SK-N-SH treated with all-trans-retinoic acid at 6 μM for 48 hours (cell line): ENCODE results near the gene KRABD2.

ENCODE experiments used
- ATAC-seq: fragments of 200-7000 bp; cut with Tn5 transposase; 3 replicates; pipeline ENCODE4 v1.9.1; 2020; ENCODE audit warnings: mild to moderate bottlenecking, moderate library complexity
- ARNTL ChIP-seq: fragments of 450-650 bp; formaldehyde crosslinking; IDR thresholded peaks from 2 replicates; pipeline ENCODE4 v1.5.0; 2020; ENCODE audit warnings: low read depth, mild to moderate bottlenecking, moderate library complexity, borderline replicate concordance
- CREB5 ChIP-seq: fragments of 250-450 bp; sonication (Bioruptor Pico); IDR thresholded peaks from 2 replicates; pipeline ENCODE4 v1.5.1; 2020; ENCODE audit warnings: low read depth, mild to moderate bottlenecking, moderate library complexity
- CSDC2 ChIP-seq: fragments of 250-450 bp; sonication (Bioruptor Pico); IDR thresholded peaks from 2 replicates; pipeline ENCODE4 v1.5.0; 2020; ENCODE audit warnings: mild to moderate bottlenecking, moderate library complexity
- CSRNP3 ChIP-seq: fragments of 250-450 bp; sonication (Bioruptor Pico); IDR thresholded peaks from 2 replicates; pipeline ENCODE4 v1.5.1; 2021; ENCODE audit warnings: mild to moderate bottlenecking, moderate library complexity
- ESRRG ChIP-seq: fragments of 250-450 bp; sonication (Bioruptor Pico); IDR thresholded peaks from 2 replicates; pipeline ENCODE4 v1.6.1; 2021; ENCODE audit warnings: mild to moderate bottlenecking
- GLIS3 ChIP-seq: fragments of 250-450 bp; sonication (Bioruptor Pico); IDR thresholded peaks from 2 replicates; pipeline ENCODE4 v1.5.0; 2020; ENCODE audit warnings: mild to moderate bottlenecking, moderate library complexity
- ISL1 ChIP-seq: fragments of 250-450 bp; sonication (Bioruptor Pico); IDR thresholded peaks from 2 replicates; pipeline ENCODE4 v2.1.2; 2022; ENCODE audit warnings: mild to moderate bottlenecking, moderate library complexity
- OSR1 ChIP-seq: fragments of 250-450 bp; sonication (Bioruptor Pico); IDR thresholded peaks from 2 replicates; pipeline ENCODE4 v1.8.0; 2022; ENCODE audit warnings: moderate library complexity, mild to moderate bottlenecking, inconsistent platforms
- POU6F1 ChIP-seq: fragments of 250-450 bp; sonication (Bioruptor Pico); IDR thresholded peaks from 2 replicates; pipeline ENCODE4 v1.8.0; 2021; ENCODE audit warnings: low read depth, mild to moderate bottlenecking, moderate library complexity, borderline replicate concordance
- PPARA ChIP-seq: fragments of 250-450 bp; sonication (Bioruptor Pico); IDR thresholded peaks from 2 replicates; pipeline ENCODE4 v1.5.0; 2020; ENCODE audit warnings: mild to moderate bottlenecking, borderline replicate concordance
- RARB ChIP-seq: fragments of 250-450 bp; sonication (Bioruptor Pico); IDR thresholded peaks from 2 replicates; pipeline ENCODE4 v1.8.0; 2021; ENCODE audit warnings: mild to moderate bottlenecking, moderate library complexity
- SNAI2 ChIP-seq: fragments of 250-450 bp; sonication (Bioruptor Pico); IDR thresholded peaks from 2 replicates; pipeline ENCODE4 v1.5.0; 2020; ENCODE audit warnings: mild to moderate bottlenecking, moderate library complexity
- TOX ChIP-seq: fragments of 250-450 bp; sonication (Bioruptor Pico); IDR thresholded peaks from 2 replicates; pipeline ENCODE4 v1.8.0; 2021; ENCODE audit warnings: mild to moderate bottlenecking, moderate library complexity, borderline replicate concordance
- TSHZ2 ChIP-seq: fragments of 250-450 bp; sonication (Bioruptor Pico); IDR thresholded peaks from 2 replicates; pipeline ENCODE4 v1.5.0; 2020; ENCODE audit warnings: mild to moderate bottlenecking, moderate library complexity
- ZC3H10 ChIP-seq: fragments of 250-450 bp; sonication (Bioruptor Pico); IDR thresholded peaks from 2 replicates; pipeline ENCODE4 v1.5.1; 2021; ENCODE audit warnings: mild to moderate bottlenecking, moderate library complexity
- ZFP3 ChIP-seq: fragments of 250-450 bp; sonication (Bioruptor Pico); IDR thresholded peaks from 2 replicates; pipeline ENCODE4 v1.5.0; 2020; ENCODE audit warnings: mild to moderate bottlenecking, moderate library complexity
- ZFP30 ChIP-seq: fragments of 450-650 bp; formaldehyde crosslinking; IDR thresholded peaks from 2 replicates; pipeline ENCODE4 v1.5.0; 2022; ENCODE audit warnings: mild to moderate bottlenecking, moderate library complexity
- ZNF565 ChIP-seq: fragments of 450-650 bp; formaldehyde crosslinking; conservative IDR thresholded peaks from 2 replicates; pipeline ENCODE4 v1.5.0; 2020; ENCODE audit warnings: low read depth, mild to moderate bottlenecking, moderate library complexity
- ZNF8 ChIP-seq: fragments of 450-650 bp; formaldehyde crosslinking; IDR thresholded peaks from 2 replicates; pipeline ENCODE4 v1.5.0; 2020; ENCODE audit warnings: mild to moderate bottlenecking, moderate library complexity
- TF ChIP-seq, protein P1 (sequence below): fragments of 250-450 bp; sonication (Bioruptor Pico); IDR thresholded peaks from 2 replicates; pipeline ENCODE4 v1.8.0; 2020; ENCODE audit warnings: mild to moderate bottlenecking, moderate library complexity, borderline replicate concordance

The KRABD2 gene

GRCh38 chr17:8366231-8366630 lies 10.3 kb downstream of the KRABD2 start (continued):
- TF ChIP-seq CSDC2 (CRISPR knock-in tag), result no peak

DNA sequence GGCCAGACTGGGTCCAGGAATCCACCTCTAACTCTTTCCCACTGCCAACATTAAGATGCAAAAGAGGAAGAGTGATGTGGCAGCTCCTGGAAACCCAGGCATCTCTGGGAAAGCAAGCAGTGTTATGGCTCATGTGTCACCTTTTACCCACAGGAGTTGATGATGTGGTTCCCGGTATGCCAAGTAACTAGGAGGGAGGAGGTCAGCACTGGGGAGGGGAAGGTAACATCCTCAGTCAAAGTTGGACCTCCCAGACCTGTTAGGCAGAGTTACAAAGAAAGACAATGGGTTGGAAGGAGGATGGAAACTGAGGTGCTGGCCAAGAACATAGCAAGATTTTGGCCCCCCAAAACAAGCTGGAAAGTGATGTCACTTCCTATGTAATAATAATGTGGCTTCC lies 11.4 kb downstream of the KRABD2 start:
- peak; percentile 6; the same call in 1 of the 3 replicates for ATAC-seq
- peak; percentile 44; the same call in 1 of the 2 replicates for TF ChIP-seq CSDC2 (CRISPR knock-in tag)
- TF ChIP-seq SNAI2, result no peak

GRCh38 chr17:8362651-8363332 lies 13.7 kb downstream of the KRABD2 start:
- TF ChIP-seq ISL1 (CRISPR knock-in tag) (no peak), ZFP30 (CRISPR knock-in tag) (no peak), PPARA (CRISPR knock-in tag) (no peak)
- no peak for ATAC-seq

DNA sequence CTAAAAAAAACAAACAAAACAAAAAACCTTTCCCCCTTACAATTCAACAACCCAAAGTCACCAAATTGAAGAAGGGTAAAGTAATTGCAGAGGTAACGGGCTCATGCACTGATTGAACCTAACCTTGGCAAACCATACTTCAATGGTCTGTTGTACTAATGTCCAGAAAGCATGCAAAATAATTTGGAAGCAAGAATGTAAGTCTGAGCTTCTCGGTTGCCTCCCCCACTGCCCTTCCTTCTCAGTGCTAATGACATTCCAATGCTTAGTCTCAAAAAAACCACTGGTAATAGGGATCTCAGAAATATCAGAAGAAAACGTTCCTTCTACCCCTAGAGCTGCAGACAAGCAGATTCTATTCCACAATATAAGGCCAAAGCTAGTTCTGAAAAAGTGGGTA lies 15.8 kb downstream of the KRABD2 start:
- no peak for TF ChIP-seq GLIS3 (CRISPR knock-in tag)
- TF ChIP-seq, protein P1, sequence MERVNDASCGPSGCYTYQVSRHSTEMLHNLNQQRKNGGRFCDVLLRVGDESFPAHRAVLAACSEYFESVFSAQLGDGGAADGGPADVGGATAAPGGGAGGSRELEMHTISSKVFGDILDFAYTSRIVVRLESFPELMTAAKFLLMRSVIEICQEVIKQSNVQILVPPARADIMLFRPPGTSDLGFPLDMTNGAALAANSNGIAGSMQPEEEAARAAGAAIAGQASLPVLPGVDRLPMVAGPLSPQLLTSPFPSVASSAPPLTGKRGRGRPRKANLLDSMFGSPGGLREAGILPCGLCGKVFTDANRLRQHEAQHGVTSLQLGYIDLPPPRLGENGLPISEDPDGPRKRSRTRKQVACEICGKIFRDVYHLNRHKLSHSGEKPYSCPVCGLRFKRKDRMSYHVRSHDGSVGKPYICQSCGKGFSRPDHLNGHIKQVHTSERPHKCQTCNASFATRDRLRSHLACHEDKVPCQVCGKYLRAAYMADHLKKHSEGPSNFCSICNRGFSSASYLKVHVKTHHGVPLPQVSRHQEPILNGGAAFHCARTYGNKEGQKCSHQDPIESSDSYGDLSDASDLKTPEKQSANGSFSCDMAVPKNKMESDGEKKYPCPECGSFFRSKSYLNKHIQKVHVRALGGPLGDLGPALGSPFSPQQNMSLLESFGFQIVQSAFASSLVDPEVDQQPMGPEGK (CRISPR knock-in tag), result no peak
- TF ChIP-seq CSDC2 (CRISPR knock-in tag), result no peak
- no peak for TF ChIP-seq TOX
- no peak for TF ChIP-seq CREB5 (CRISPR knock-in tag)
- TF ChIP-seq ZNF565 (CRISPR knock-in tag), result no peak
- no peak for TF ChIP-seq ZC3H10 (CRISPR knock-in tag)
- TF ChIP-seq ESRRG (CRISPR knock-in tag), result no peak
- no peak for TF ChIP-seq POU6F1 (CRISPR knock-in tag)
- no peak for TF ChIP-seq ARNTL (CRISPR knock-in tag)
- no peak for TF ChIP-seq ZFP3 (CRISPR knock-in tag)
- TF ChIP-seq CSRNP3 (CRISPR knock-in tag), result no peak
- no peak for ATAC-seq

DNA sequence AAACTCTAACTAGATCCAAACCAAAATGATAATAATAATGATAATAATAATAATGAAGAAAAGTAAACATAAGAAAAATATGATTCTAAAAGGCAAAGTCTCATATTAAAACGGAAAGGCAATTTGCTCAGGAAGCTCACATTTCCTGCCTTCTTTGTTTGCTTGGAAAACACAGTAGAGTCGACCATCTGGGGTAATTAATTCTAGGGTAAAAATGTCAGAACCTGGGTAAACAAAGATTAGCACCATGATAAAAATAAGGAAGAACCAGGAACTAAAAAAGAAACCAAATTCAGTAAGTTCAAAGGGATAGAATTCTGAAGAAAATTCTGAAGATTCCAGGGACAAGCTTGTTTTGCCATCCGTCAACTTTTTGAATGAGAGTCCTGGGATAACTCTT lies 16.2 kb downstream of the KRABD2 start:
- ATAC-seq, result no peak
- TF ChIP-seq CSDC2 (CRISPR knock-in tag) (no peak), ARNTL (CRISPR knock-in tag) (no peak)

DNA sequence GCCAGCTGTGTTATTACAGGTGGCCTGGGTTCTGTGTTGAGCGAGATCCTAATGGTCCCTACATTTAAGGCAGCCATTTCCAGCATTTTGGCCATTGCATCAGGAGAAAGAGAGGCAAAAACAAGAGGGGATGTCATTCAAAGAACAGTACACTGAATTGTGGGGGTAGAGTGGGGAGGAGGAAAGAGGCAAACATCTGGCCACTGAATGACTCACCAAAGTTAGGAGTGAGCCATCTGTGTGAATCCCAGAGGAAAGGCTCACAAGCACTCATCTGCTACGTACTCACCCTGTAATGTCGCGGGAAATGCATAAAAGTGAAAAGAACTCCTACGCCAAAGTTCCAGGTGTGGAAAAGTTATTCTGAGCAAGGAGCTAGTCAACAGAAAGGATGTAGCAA lies 16.7 kb downstream of the KRABD2 start:
- peak; percentile 61 for ATAC-seq
- TF ChIP-seq ISL1 (CRISPR knock-in tag), result no peak
- TF ChIP-seq ARNTL (CRISPR knock-in tag), result no peak
- TF ChIP-seq OSR1, result no peak
- TF ChIP-seq TSHZ2 (CRISPR knock-in tag), result no peak
- TF ChIP-seq ZFP30 (CRISPR knock-in tag), result no peak
- no peak for TF ChIP-seq ZNF565 (CRISPR knock-in tag)
- no peak for TF ChIP-seq SNAI2
- TF ChIP-seq ZNF8 (CRISPR knock-in tag), result no peak
- TF ChIP-seq GLIS3 (CRISPR knock-in tag), result no peak
- TF ChIP-seq POU6F1 (CRISPR knock-in tag), result no peak
- TF ChIP-seq ZC3H10 (CRISPR knock-in tag), result no peak
- TF ChIP-seq TOX, result no peak
- no peak for TF ChIP-seq RARB (CRISPR knock-in tag)
- TF ChIP-seq ZFP3 (CRISPR knock-in tag), result no peak
